Vagina (tissue), 2 donors: Measurements from ENCODE around the gene ABCA9. TPM values are rescaled to one million over a fixed set of nuclear protein-coding genes. Genes with fewer than 3 reads are reported as not detected.

ENCODE experiments used
- DNase-seq, 2 donors: peaks; one replicate each; pipeline ENCODE4 v3.0.0-alpha.2; 2017; ENCODE audit errors: extremely low spot score in 2 of 2
- H3K27ac ChIP-seq: fragments of 200-600 bp; sonication (generic); one replicate; pipeline ENCODE4 v1.5.1; 2019
- H3K27me3 ChIP-seq: fragments of 200-600 bp; sonication (generic); one replicate; pipeline ENCODE4 v1.5.1; 2019
- H3K36me3 ChIP-seq, 2 donors: fragments of 200-600 bp; sonication (generic); one replicate each; pipeline ENCODE4 v1.5.1; 2017 to 2019
- H3K4me1 ChIP-seq: fragments of 200-600 bp; sonication (generic); one replicate; pipeline ENCODE4 v1.5.1; 2019
- H3K4me3 ChIP-seq, 2 donors: fragments of 200-600 bp; sonication (generic); 1 replicate in 1 of 2; 2 replicates in 1 of 2; pipeline ENCODE4 v1.5.1; 2016 to 2019
- H3K9me3 ChIP-seq: fragments of 200-600 bp; sonication (generic); one replicate; pipeline ENCODE4 v1.5.1; 2019
- POLR2A ChIP-seq, 2 donors: fragments of 450-650 bp; IDR thresholded peaks; one replicate each; pipeline ENCODE4 v1.6.1; 2017; ENCODE audit warnings: antibody characterized with exemption in 2 of 2, mild to moderate bottlenecking in 2 of 2, moderate library complexity in 2 of 2
- POLR2AphosphoS5 ChIP-seq, 2 donors: sonication (generic); formaldehyde crosslinking; IDR thresholded peaks; one replicate each; pipeline ENCODE4 v1.9.0; 2017; ENCODE audit warnings: antibody characterized with exemption in 2 of 2, mild to moderate bottlenecking in 2 of 2, low read depth in 1 of 2; ENCODE audit not compliant: insufficient read depth in 1 of 2
- intact Hi-C: fragments of 100-400 bp; cut with DNase I; formaldehyde crosslinking; loops from one replicate; pipeline ENCODE4 v1.15.1; 2023
- total RNA-seq: library from RNA; depleted of rRNA; stranded (reverse); fragments of >200 nt; gene quantifications from one replicate; pipeline ENCODE4 v1.2.3, GENCODE V29; 2016
- TF ChIP-seq, protein P1 (sequence below), 3 experiments: fragments of 450-650 bp in 2 of 3; fragments of 200-600 bp in 1 of 3; sonication (generic) in 1 of 3; IDR thresholded peaks; one replicate each; pipeline ENCODE4 v1.5.1; 2017 to 2019; ENCODE audit warnings: antibody characterized with exemption in 3 of 3, mild to moderate bottlenecking in 2 of 3, moderate library complexity in 2 of 3

Gene ABCA9, protein sequence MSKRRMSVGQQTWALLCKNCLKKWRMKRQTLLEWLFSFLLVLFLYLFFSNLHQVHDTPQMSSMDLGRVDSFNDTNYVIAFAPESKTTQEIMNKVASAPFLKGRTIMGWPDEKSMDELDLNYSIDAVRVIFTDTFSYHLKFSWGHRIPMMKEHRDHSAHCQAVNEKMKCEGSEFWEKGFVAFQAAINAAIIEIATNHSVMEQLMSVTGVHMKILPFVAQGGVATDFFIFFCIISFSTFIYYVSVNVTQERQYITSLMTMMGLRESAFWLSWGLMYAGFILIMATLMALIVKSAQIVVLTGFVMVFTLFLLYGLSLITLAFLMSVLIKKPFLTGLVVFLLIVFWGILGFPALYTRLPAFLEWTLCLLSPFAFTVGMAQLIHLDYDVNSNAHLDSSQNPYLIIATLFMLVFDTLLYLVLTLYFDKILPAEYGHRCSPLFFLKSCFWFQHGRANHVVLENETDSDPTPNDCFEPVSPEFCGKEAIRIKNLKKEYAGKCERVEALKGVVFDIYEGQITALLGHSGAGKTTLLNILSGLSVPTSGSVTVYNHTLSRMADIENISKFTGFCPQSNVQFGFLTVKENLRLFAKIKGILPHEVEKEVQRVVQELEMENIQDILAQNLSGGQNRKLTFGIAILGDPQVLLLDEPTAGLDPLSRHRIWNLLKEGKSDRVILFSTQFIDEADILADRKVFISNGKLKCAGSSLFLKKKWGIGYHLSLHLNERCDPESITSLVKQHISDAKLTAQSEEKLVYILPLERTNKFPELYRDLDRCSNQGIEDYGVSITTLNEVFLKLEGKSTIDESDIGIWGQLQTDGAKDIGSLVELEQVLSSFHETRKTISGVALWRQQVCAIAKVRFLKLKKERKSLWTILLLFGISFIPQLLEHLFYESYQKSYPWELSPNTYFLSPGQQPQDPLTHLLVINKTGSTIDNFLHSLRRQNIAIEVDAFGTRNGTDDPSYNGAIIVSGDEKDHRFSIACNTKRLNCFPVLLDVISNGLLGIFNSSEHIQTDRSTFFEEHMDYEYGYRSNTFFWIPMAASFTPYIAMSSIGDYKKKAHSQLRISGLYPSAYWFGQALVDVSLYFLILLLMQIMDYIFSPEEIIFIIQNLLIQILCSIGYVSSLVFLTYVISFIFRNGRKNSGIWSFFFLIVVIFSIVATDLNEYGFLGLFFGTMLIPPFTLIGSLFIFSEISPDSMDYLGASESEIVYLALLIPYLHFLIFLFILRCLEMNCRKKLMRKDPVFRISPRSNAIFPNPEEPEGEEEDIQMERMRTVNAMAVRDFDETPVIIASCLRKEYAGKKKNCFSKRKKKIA (N-terminal part only)
- total RNA-seq, result 71.2 TPM

GRCh38 chr17:69060822-69061221 is at the start of gene ABCA9:
Gene ABCA9 (minus strand): TSS chr17:69060927. CDS start chr17:69051126, 9,801 bp downstream.
- Histone ChIP-seq H3K27me3 (no peaks in the 10 kb centered on the region), H3K36me3 (no peaks in the 10 kb centered on the region), H3K9me3 (no peaks in the 10 kb centered on the region), H3K4me3 (peak within 1 kb of the TSS in 1 of 2 donors; percentile 9), H3K27ac (peak within 1 kb of the TSS; percentile 77), H3K4me1 (peaks cover 9% of the 10 kb centered on the region)
- TF ChIP-seq, protein P1, sequence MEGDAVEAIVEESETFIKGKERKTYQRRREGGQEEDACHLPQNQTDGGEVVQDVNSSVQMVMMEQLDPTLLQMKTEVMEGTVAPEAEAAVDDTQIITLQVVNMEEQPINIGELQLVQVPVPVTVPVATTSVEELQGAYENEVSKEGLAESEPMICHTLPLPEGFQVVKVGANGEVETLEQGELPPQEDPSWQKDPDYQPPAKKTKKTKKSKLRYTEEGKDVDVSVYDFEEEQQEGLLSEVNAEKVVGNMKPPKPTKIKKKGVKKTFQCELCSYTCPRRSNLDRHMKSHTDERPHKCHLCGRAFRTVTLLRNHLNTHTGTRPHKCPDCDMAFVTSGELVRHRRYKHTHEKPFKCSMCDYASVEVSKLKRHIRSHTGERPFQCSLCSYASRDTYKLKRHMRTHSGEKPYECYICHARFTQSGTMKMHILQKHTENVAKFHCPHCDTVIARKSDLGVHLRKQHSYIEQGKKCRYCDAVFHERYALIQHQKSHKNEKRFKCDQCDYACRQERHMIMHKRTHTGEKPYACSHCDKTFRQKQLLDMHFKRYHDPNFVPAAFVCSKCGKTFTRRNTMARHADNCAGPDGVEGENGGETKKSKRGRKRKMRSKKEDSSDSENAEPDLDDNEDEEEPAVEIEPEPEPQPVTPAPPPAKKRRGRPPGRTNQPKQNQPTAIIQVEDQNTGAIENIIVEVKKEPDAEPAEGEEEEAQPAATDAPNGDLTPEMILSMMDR (IDR thresholded peaks at IDR 0.05), result no peak
- TF ChIP-seq POLR2A (IDR thresholded peaks at IDR 0.05) (no peak), POLR2AphosphoS5 (IDR thresholded peaks at IDR 0.05; ENCODE audit: insufficient read depth in 1 of 2, low read depth in 1 of 2) (peak; percentile 16 to 46)
- intact Hi-C loops, result no loop called here
- DNase-seq, result no peak

DNA sequence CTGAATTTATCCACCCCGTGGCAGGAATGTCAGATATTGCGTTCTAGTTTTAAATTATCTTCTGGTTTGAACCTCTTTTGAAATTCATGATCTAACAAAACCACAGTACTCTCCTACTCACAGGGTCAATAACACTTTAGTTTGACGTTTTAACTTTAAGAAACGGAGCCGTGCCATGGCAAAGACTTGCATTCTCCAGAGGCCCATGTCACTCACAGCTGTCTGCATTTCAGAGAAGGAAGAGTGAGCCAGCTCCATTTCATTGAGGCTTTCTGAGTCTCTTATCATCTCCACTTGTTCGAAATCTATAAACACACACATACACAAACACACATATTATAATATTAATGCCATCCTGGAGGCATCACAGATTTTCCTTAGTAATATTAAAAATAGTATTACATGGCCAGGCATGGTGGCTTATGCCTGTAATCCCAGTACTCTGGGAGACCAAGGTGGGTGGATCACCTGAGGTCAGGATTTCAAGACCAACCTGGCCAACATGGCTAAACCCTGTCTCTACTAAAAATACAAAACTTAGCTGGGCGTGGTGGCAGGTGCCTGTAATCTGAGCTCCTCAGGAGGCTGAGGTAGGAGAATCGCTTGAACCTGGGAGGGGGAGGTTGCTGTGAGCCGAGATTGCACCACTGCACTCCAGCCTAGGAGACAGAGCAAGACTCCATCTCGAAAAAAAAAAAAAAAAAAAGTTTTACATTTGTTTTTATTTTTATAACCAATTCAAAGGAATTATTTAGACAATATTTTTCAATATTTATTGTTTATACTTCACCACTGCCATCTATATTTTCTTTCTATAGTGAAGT is 45.4 kb upstream of the ABCA9 start:
- no peak for DNase-seq

GRCh38 chr17:69103557-69104233 is 43.0 kb upstream of the ABCA9 start:
- Histone ChIP-seq H3K27ac (no peak overlapping the region), H3K36me3 (peaks cover 0 to 9% of the 10 kb centered on the region in 2 donors), H3K27me3 (no peaks in the 10 kb centered on the region), H3K4me1 (no peaks in the 10 kb centered on the region), H3K4me3 (no peak overlapping the region), H3K9me3 (no peaks in the 10 kb centered on the region)
- intact Hi-C loops, result no loop called here
- DNase-seq, result no peak
- TF ChIP-seq POLR2AphosphoS5 (IDR thresholded peaks at IDR 0.05; ENCODE audit: insufficient read depth in 1 of 2, low read depth in 1 of 2), result no peak
- TF ChIP-seq POLR2A (IDR thresholded peaks at IDR 0.05), result no peak
- TF ChIP-seq, protein P1 (IDR thresholded peaks at IDR 0.05), result no peak

More for the DNA sequence above, 45.4 kb upstream of the ABCA9 start:
- Histone ChIP-seq H3K9me3 (no peaks in the 10 kb centered on the region), H3K4me1 (no peaks in the 10 kb centered on the region), H3K27me3 (no peaks in the 10 kb centered on the region), H3K36me3 (peaks cover 0 to 8% of the 10 kb centered on the region in 2 donors), H3K4me3 (no peak overlapping the region), H3K27ac (no peak overlapping the region)
- no peak for TF ChIP-seq POLR2A (IDR thresholded peaks at IDR 0.05)
- TF ChIP-seq, protein P1 (IDR thresholded peaks at IDR 0.05), result no peak
- TF ChIP-seq POLR2AphosphoS5 (IDR thresholded peaks at IDR 0.05; ENCODE audit: insufficient read depth in 1 of 2, low read depth in 1 of 2), result no peak
- intact Hi-C loops, result no loop called here

DNA sequence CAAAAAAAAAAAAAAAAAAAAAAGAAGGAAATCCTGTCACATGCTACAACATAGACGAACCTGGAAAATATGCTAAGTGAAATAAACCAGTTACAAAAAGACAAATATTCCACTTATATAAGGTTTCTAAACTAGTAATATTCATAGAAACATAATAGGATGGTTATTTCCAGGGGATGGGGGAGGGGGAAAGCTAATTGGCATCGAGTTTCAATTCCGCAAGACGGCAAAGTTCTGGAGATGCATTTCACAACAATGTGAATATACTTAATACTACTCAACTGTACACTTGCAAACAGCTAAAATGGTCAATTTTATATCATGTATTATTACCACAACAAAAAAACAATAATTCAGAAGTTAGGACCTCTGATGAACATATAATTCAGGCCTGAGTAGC is 37.9 kb upstream of the ABCA9 start:
- Histone ChIP-seq H3K4me3 (no peak overlapping the region), H3K27ac (no peak overlapping the region), H3K4me1 (no peaks in the 10 kb centered on the region), H3K36me3 (peaks cover 0 to 21% of the 10 kb centered on the region in 2 donors), H3K27me3 (no peaks in the 10 kb centered on the region), H3K9me3 (no peaks in the 10 kb centered on the region)
- TF ChIP-seq POLR2A (IDR thresholded peaks at IDR 0.05), result no peak
- DNase-seq, result no peak
- intact Hi-C loops, result no loop called here
